Large intestine (tissue), 3 donors: Measurements from ENCODE around the gene JPT2. TPM values are rescaled to one million over a fixed set of nuclear protein-coding genes. Genes with fewer than 3 reads are reported as not detected.
"Not testable (repeated sequence)": the region's sequence is repeated elsewhere in the genome, so short reads cannot be mapped to it uniquely, and the experiment has no call there.

Experiments used
- DNase-seq, 2 donors: peaks; one replicate each; pipeline versions ENCODE4 v3.0.0 to v3.0.0-alpha.2; 2013
- H3K27ac ChIP-seq: one replicate; pipeline ENCODE4 v1.5.1; 2013; ENCODE audit warnings: low read length
- H3K27me3 ChIP-seq: 2 replicates; pipeline ENCODE4 v1.6.1; 2013; ENCODE audit warnings: low read length; ENCODE audit not compliant: control insufficient read depth, insufficient read depth
- H3K36me3 ChIP-seq: 2 replicates; pipeline ENCODE4 v1.6.1; 2013; ENCODE audit warnings: low read length; ENCODE audit not compliant: control insufficient read depth, insufficient read depth
- H3K4me1 ChIP-seq: one replicate; pipeline ENCODE4 v1.6.1; 2013; ENCODE audit warnings: low read length; ENCODE audit not compliant: control insufficient read depth, insufficient read depth
- H3K4me3 ChIP-seq: one replicate; pipeline ENCODE4 v1.5.1; 2013; ENCODE audit warnings: low read length
- H3K9me3 ChIP-seq: one replicate; pipeline ENCODE4 v1.6.1; 2013; ENCODE audit warnings: mild to moderate bottlenecking, low read depth, low read length, moderate library complexity; ENCODE audit not compliant: control insufficient read depth
- WGBS: methylation state at CpG from one replicate; pipeline ENCODE4 v1.1.5; 2013; ENCODE audit warnings: low lambda C conversion rate; ENCODE audit not compliant: insufficient coverage; 5-methylcytosine and 5-hydroxymethylcytosine counted together
- polyA plus RNA-seq: library from polyadenylated mRNA; unstranded; fragments of 120-200 nt; gene quantifications from one replicate; pipeline ENCODE4 v1.2.1, GENCODE V29; 2013

The JPT2 gene
- polyA plus RNA-seq, 1 donor: 52.2 TPM

DNA sequence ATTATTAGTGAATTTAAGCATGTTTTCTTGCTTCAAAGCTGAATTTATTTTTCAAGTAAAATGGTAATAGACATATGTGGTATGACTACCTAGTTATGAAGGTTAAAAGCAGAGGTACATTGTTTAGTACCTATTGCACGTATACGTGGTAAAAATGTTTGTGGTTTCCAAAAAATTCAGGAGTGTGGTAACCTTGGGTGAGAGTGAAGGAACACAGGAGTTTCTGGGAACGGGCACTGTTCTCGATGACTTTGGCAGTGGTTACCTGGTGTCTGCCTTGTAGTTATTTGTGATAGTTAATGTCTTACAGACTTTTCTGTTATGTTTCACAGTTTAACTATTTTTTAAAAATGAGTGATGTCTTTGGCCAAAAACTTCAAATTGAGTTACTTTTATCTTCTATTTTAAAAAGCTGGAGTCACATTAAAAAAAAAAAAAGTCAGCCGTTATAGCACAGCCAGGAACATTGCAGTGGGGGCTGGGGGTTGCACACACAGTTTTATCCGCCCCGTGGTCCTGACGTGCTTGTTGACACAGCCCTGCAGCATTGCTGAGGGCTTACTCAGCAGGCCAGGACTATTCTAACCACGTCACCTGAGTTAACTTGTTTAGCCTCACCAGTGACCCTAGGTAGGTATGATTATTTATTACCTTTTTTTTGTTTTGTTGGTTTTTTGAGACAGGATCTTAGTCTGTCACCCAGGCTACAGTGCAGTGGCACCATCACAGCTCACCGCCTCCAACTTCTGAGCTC is 10.9 kb downstream of the JPT2 start:
- Histone ChIP-seq H3K4me1 (peaks cover 8% of the 10 kb centered on the region), H3K36me3 (peaks cover 67% of the 10 kb centered on the region), H3K9me3 (no peaks in the 10 kb centered on the region), H3K27ac (peak overlapping the region; percentile 52), H3K27me3 (no peaks in the 10 kb centered on the region), H3K4me3 (no peak overlapping the region)
- peak; percentile 56 to 61 for DNase-seq
- WGBS: 68% methylated on average over 3 of the region's 10 CpGs

DNA sequence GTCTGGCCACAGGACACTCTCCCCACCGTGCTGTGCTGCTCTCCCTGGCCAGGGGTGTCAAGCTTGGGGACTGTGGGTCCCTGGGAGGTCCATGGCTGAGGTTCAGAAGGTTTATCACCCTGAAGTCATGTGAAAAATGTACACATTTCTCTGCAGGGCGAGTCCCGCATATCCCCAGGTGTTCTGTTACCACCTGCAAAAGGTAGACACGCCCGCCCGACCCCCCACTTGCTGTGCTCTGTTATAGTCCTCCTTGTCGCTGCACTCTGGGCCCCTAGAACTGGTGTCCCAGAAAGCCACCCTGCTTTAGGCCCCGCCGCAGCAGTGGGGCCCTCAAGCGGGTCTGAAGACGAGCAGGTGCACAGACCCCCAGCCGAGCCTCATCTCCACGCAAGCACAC is 11.8 kb downstream of the JPT2 start:
- 30% methylated on average over 2 of the region's 13 CpGs for WGBS
- Histone ChIP-seq H3K27me3 (no peaks in the 10 kb centered on the region), H3K27ac (peak overlapping the region; percentile 52)

DNA sequence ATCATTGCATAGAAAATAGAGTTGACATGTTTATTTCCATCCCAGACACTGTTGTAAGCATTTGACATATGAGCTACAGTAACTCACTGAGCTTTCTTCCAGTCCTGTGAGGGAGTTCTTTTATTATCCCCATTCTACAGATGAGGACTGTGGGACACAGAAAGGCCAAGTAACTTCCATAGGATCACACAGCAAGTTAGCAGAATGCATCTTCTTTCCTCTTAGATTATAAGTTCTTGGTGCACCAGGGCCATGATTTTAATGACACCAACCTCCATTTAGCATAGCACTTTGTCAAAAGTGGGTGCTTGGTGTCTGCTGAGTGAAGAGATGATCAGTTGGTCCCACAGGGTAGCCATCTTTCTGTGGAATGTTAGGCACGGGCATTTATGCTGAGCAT is 12.7 kb downstream of the JPT2 start:
- no peaks in the 10 kb centered on the region for H3K9me3 ChIP-seq
- H3K27me3 ChIP-seq: no peaks in the 10 kb centered on the region
- H3K27ac ChIP-seq: no peak overlapping the region
- peaks cover 65% of the 10 kb centered on the region for H3K36me3 ChIP-seq
- no peak for DNase-seq
- no CpG with 5 or more reads among the region's 1 CpG for WGBS
- H3K4me1 ChIP-seq: peaks cover 8% of the 10 kb centered on the region
- H3K4me3 ChIP-seq: no peak overlapping the region

More for the DNA sequence above, 11.8 kb downstream of the JPT2 start:
- H3K36me3 ChIP-seq: peaks cover 68% of the 10 kb centered on the region
- H3K4me3 ChIP-seq: no peak overlapping the region
- no peaks in the 10 kb centered on the region for H3K9me3 ChIP-seq
- H3K4me1 ChIP-seq: peaks cover 8% of the 10 kb centered on the region
- DNase-seq: peak; percentile 26

DNA sequence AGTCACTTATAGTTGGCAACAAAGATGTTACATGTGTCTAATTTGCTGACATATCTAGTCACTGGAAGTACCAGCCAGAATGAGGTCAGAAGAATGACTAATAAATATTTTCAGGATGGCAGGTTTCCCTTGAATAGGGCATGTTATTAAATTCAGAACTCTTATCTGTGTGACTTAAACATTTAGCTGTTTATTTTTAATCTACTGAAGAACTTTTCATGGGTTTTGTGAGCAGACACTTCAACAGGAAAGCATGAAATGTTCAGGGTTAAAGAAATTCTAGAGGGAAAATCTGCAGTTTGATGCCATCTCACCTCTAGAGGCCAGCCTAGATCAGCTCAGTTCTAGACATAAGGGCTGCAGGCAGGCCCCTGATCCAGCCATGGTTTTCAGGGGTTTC is 13.2 kb downstream of the JPT2 start:
- no peak for DNase-seq
- no peak overlapping the region for H3K4me3 ChIP-seq
- H3K27me3 ChIP-seq: no peaks in the 10 kb centered on the region
- H3K36me3 ChIP-seq: peaks cover 66% of the 10 kb centered on the region
- no peak overlapping the region for H3K27ac ChIP-seq
- peaks cover 8% of the 10 kb centered on the region for H3K4me1 ChIP-seq
- H3K9me3 ChIP-seq: no peaks in the 10 kb centered on the region

DNA sequence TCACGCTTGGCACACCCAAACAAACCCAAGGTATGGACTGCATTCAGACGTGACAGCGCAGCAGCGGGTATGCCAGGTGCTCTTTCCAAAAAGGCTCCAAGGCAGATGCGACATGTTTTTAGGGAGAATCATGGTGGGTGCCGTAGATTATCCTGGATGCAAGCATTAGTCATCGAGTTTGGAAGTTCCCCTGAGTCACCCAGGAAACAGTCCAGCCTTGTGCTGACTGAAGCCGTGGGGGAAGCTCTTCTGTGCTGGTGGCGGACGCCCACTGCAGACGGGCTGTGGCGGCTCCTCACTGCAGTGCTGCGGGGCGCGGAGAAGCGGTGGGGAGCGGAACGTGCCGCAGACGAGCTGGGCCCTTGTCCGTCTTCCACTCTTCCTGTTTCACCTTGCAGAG is 13.9 kb downstream of the JPT2 start:
- no CpG with 5 or more reads among the region's 21 CpGs for WGBS
- Histone ChIP-seq H3K36me3 (peaks cover 66% of the 10 kb centered on the region), H3K27ac (no peak overlapping the region), H3K9me3 (no peaks in the 10 kb centered on the region), H3K4me1 (peaks cover 8% of the 10 kb centered on the region), H3K4me3 (no peak overlapping the region), H3K27me3 (no peaks in the 10 kb centered on the region)
- DNase-seq: no peak

DNA sequence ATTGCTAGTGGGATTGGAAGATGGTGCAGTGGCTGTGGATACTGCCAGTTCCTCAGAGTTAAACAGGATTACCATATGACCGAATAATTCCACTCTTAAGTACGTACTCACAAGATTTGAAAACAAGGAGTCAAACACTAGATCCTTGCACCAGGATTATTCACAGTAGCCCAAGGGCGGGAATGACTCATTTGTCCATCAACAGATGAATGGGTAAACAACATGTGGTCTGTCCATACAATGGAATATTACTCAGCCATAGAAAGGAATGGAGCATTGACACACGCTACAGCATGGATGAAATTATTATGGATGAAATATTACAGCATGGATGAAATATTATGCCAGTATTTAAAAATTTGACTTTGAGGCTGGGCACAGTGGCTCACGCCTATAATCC is 18.8 kb downstream of the JPT2 start:
- H3K4me3 ChIP-seq: no peak overlapping the region
- H3K4me1 ChIP-seq: no peaks in the 10 kb centered on the region
- H3K27ac ChIP-seq: no peak overlapping the region
- H3K36me3 ChIP-seq: peaks cover 72% of the 10 kb centered on the region
- DNase-seq: no peak
- H3K27me3 ChIP-seq: no peaks in the 10 kb centered on the region
- WGBS: 100% methylated on average over 1 of the region's 5 CpGs
- H3K9me3 ChIP-seq: no peaks in the 10 kb centered on the region

DNA sequence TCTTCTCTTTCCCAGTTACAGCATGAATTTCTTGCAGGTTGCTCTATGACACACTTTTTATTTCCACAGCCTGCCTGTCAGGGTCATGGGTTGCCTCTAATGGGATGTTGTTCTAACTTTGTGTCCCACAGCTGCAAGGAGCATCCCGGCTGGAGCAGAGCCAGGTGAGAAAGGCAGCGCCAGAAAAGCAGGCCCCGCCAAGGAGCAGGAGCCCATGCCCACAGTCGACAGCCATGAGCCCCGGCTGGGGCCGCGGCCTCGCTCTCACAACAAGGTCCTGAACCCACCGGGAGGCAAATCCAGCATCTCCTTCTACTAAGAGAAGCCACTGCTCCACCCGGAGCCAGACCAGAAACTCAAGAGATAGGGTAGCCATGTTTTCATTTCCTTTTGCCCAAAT is 20.6 kb downstream of the JPT2 start:
- no peak overlapping the region for H3K4me3 ChIP-seq
- no peaks in the 10 kb centered on the region for H3K27me3 ChIP-seq
- H3K4me1 ChIP-seq: no peaks in the 10 kb centered on the region
- peaks cover 59% of the 10 kb centered on the region for H3K36me3 ChIP-seq
- no peak overlapping the region for H3K27ac ChIP-seq
- no peak for DNase-seq
- WGBS: no CpG with 5 or more reads among the region's 10 CpGs
- H3K9me3 ChIP-seq: no peaks in the 10 kb centered on the region

DNA sequence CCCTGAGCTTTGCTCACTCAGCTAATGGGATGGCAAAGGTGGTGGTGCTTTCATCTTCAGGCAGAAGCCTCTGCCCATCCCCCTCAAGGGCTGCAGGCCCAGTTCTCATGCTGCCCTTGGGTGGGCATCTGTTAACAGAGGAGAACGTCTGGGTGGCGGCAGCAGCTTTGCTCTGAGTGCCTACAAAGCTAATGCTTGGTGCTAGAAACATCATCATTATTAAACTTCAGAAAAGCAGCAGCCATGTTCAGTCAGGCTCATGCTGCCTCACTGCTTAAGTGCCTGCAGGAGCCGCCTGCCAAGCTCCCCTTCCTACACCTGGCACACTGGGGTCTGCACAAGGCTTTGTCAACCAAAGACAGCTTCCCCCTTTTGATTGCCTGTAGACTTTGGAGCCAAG is 22.2 kb downstream of the JPT2 start:
- Histone ChIP-seq H3K4me1 (no peaks in the 10 kb centered on the region), H3K36me3 (peaks cover 46% of the 10 kb centered on the region), H3K27ac (no peak overlapping the region), H3K27me3 (no peaks in the 10 kb centered on the region), H3K4me3 (no peak overlapping the region), H3K9me3 (no peaks in the 10 kb centered on the region)
- no peak for DNase-seq
- no CpG with 5 or more reads among the region's 3 CpGs for WGBS

DNA sequence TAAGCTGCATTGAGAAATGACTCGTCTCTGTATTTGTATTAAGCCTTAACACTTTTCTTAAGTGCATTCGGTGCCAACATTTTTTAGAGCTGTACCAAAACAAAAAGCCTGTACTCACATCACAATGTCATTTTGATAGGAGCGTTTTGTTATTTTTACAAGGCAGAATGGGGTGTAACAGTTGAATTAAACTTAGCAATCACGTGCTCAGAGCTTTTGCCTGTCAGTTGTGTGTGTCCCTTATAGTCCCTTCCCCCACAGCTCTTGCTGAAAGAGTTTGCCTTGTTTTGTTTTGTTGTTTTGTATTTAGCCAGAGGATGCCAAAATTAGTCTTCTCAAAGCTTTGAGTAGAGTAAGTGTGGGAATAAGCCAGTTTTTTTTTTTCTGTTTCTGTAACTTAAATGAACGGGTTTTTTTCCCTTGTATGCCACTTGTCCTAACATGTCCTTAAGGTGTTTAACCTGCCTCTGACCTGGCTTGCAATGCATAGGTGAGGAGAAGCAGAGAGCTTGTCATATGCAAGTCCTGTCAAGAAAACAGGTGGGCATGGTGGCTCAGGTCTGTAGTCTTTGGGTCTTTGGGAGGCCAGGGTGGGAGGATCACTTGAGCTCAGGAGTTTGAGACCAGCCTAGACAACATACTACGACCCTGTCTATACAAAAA is 23.3 kb downstream of the JPT2 start:
- Histone ChIP-seq H3K4me3 (no peak overlapping the region), H3K4me1 (no peaks in the 10 kb centered on the region), H3K27me3 (no peaks in the 10 kb centered on the region), H3K9me3 (no peaks in the 10 kb centered on the region), H3K36me3 (peaks cover 44% of the 10 kb centered on the region), H3K27ac (no peak overlapping the region)
- WGBS: 70% methylated on average over 2 of the region's 6 CpGs
- DNase-seq: no peak

DNA sequence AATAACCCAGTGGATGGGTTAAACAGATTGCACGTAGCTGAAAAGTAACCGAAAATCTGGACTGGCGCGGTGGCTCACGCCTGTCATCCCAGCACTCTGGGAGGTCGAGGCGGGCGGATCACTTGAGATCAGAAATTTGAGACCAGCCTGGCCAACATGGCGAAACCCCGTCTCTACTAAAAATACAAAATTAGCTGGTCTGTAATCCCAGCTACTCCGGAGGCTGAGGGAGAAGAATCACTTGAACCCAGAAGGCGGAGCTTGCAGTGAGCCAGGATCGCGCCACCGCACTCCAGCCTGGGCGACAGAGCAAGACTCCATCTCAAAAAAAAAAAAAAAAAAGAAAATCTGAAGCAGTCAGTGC is 27.2 kb downstream of the JPT2 start:
- Histone ChIP-seq H3K36me3 (peaks cover 18% of the 10 kb centered on the region), H3K4me3 (peak overlapping the region; percentile 88), H3K27ac (peak overlapping the region; percentile 95)
- not testable (repeated sequence) for H3K9me3 ChIP-seq, H3K4me1 ChIP-seq, H3K27me3 ChIP-seq
- no CpG with 5 or more reads among the region's 16 CpGs for WGBS
- peak in 1 of 2 donors; percentile 6 for DNase-seq
